B cell (primary cell): ENCODE data around the gene WIF1.

Experiments
- CTCF ChIP-seq: fragments of 200-600 bp; IDR thresholded peaks from one replicate; pipeline ENCODE4 v1.8.0; 2022; ENCODE audit warnings: antibody characterized with exemption, mild to moderate bottlenecking
- EZH2 ChIP-seq: IDR thresholded peaks from 2 replicates; pipeline ENCODE4 v1.6.1; 2012; ENCODE audit warnings: borderline replicate concordance, low read depth, mild to moderate bottlenecking, moderate library complexity, low read length; ENCODE audit not compliant: insufficient read depth, poor library complexity, severe bottlenecking

DNA sequence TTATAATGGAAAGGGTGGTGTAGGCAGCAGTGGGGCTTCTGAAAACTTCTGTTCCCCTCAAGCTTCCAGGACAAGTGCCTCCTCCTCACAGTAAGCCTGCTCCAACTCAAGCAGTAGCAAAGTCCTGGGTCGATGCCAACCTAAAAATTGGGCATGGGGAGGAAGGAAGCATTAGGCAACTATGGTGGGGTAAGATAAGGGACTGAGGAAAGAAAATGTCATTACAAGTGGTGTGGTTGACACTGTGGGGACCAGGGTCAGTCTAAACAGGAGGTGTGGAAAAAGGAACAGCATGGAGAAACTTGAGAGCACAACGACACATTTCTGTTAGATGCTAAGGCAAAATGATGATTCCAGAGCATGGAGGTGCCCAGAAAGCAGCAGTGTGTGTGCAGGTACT lies 34.9 kb downstream of the WIF1 start:
- no peak for TF ChIP-seq CTCF
- no peak for TF ChIP-seq EZH2
